PC-3 (cell line): ENCODE measurements around the gene NOTCH4.

Experiments used
- EZH2phosphoT487 ChIP-seq: fragments of 300-600 bp; sonication (generic); IDR thresholded peaks from 2 replicates; pipeline ENCODE4 v1.6.1; 2018; ENCODE audit warnings: mild to moderate bottlenecking, antibody characterized with exemption, low read length, borderline replicate concordance
- TF ChIP-seq, protein P1 (sequence below): fragments of 300-600 bp; sonication (generic); conservative IDR thresholded peaks from 2 replicates; pipeline ENCODE4 v1.5.1; 2017; ENCODE audit warnings: antibody characterized with exemption, low read depth, mild to moderate bottlenecking, low read length

DNA sequence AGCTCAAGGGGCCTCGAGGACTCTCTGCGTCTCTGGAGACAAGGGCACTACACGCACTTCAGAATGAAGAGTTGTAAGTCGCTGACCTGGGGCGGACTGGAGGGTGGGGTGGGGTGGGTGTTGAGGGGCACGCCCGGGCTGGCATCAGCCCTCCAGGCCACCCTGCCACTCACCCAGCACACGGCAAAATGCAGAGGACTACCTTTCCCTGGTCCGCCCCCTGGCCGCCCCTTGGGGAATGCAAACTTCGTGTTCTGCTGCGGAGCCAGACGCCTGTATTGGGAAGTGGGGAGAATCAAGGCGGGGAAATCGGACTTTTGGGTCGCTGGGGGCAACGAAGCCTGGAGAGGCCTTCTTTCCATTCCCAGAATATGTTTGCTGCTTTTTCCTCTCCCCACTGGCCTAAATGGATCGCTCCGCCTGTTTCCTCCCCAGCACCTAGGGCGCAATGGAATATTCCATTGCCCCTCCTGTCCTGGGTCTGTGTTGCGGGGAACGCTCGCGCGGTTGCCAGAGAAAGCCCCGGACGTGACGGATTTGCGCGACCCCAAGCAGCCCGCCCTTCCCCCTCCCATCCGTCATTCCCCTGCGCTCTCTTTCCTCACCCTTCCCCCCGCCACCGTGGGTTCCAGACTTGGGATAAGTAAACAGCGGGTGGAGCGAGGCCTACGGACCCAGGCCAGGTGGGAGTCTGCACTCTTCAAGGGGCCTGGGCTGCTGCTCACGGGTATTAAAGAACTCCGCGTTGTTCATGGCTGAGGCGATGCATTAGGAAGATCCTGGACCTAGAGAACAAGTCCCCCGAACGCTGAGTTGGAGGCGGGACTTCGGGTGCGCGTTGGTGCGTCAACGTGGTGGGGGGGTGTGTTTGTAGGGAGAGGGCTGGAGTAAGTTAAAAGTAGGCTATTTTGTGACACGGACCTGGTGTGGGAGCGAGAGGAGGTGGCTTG lies 70.0 kb downstream of the NOTCH4 start, which contains the start of gene PPT2:
- no peak for TF ChIP-seq EZH2phosphoT487
- TF ChIP-seq, protein P1, sequence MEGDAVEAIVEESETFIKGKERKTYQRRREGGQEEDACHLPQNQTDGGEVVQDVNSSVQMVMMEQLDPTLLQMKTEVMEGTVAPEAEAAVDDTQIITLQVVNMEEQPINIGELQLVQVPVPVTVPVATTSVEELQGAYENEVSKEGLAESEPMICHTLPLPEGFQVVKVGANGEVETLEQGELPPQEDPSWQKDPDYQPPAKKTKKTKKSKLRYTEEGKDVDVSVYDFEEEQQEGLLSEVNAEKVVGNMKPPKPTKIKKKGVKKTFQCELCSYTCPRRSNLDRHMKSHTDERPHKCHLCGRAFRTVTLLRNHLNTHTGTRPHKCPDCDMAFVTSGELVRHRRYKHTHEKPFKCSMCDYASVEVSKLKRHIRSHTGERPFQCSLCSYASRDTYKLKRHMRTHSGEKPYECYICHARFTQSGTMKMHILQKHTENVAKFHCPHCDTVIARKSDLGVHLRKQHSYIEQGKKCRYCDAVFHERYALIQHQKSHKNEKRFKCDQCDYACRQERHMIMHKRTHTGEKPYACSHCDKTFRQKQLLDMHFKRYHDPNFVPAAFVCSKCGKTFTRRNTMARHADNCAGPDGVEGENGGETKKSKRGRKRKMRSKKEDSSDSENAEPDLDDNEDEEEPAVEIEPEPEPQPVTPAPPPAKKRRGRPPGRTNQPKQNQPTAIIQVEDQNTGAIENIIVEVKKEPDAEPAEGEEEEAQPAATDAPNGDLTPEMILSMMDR, result no peak; the same call in 1 of the 2 replicates
